ENCODE results near the gene CD53.
"Not testable (repeated sequence)": the region's sequence is repeated elsewhere in the genome, so short reads cannot be mapped to it uniquely, and the experiment has no call there.

CD53 gene

DNA sequence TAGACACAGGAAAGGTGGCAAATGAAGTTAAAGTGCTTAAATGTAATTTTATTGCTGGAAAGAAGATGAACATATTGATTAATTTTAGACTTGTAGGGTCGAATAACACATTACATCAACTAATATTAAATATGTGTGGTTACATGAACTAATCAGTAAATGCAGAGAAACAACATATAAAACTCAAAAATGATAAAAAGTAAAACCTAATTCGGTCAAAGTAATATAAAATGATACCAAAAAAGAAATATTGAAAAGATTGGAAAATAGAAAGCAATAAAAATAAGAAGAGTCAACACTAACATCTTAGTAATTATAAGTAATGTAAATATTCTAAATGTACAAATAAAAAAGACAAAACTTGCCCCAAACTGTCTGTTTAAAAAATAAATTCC, 43.3 kb downstream of the CD53 start:
- no peak for DNase-seq (ENCODE audit: low read depth in 2 of 2)

GRCh38 chr1:110916669-110917306, 43.8 kb downstream of the CD53 start:
- no peak for DNase-seq (ENCODE audit: low read depth in 2 of 2)

GRCh38 chr1:110918016-110918415, 45.1 kb downstream of the CD53 start:
- no peak for DNase-seq (ENCODE audit: low read depth in 2 of 2)

- DNase-seq (ENCODE audit: low read depth in 2 of 2): no peak
Measured at GRCh38 chr1:110921953-110922352, 49.0 kb downstream of the CD53 start.

DNA sequence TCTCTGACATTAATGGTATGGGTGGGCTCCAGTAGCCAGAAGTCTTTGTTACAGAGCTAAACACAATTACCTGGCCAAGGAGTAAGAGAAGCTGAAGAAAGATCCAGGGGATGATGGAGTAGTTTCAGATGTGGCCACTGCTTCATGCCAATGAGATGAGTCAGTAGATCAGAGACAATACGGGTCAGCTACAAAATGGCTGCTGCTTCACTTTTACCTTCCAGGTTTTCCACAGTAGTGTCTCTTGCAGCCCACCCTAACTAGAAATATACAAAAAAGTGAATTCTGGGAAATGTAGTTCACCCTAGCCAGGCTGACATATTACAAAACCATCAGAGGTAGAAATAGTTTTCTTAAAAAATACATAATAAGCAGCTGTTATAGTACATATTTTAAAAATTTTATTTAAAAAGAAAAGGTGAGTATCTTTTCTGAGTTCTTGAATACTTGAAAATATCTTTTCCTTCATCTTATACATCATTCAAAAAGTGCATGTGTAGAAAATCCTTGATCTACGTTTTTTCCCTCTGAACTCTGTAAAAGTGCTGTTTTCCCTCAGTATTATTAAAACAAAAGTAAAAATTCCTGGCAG, 54.6 kb downstream of the CD53 start:
- DNase-seq (ENCODE audit: low read depth in 2 of 2): no peak

DNA sequence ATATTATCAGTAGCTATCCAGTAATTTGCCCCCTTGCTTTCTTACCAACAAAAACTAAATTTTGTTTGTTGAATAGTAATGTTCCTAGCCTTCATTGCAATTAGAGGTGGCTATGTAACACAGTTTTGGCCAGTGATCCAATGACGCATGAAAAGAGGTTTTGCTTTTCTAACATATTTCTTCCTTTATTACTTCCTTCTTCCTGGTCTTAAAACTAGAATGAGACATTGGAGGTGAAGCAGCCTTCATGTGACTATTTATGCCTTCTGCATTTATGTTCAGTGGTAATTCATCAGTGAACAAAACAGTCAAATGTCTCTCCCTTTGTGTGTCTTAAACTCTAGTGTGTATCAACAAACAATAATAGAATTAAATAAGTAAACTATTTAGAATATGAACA, 55.2 kb downstream of the CD53 start:
- no peak for DNase-seq (ENCODE audit: low read depth in 2 of 2)

DNA sequence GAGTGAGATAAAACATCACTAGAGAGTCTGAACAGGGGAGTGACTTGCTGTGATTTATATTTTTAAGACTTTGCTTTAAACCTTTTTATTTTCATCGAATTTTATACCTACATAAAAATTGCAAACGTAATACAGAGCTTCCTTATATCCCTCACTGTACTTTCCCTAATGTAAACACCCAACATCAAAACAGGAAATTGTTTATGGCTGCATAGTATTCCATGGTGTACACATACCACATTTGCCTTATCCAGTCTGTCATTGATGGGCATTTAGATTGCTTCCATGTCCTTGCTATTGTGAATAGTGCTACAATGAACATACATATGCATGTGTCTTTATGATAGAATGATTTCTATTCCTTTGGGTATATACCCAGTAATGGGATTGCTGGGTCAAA, 56.0 kb downstream of the CD53 start:
- no peak for DNase-seq (ENCODE audit: low read depth in 2 of 2)

DNA sequence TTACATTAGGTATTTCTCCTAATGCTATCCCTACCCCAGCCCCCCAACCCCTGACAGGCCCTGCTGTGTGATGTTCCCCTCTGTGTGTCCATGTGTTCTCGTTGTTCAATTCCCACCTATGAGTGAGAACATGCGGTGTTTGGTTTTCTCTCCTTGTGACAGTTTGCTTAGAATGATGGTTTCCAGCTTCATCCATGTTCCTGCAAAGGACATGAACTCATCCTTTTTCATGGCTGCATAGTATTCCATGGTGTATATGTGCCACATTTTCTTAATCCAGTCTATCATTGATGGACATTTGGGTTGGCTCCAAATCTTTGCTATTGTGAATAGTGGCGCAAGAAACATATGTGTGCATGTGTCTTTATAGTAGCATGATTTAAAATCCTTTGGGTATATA, 58.1 kb downstream of the CD53 start:
- DNase-seq (ENCODE audit: low read depth in 2 of 2): not testable (repeated sequence)

DNA sequence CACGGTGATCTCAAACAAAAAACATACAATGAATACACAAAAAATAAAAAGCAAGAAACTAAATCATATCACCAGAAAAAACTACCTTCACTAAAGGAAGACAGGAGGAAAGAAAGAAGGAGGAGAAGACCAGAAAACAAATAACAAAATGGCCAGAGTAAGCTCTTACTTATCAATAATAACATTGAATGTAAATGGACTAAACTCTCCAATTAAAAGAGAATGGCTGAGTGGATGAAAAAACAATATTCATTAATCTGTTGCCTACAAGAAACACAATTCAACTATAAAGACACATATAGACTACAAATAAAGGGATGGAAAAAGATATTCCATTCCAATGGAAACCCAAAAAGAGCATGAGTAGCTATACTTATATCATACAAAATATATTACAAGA, 63.6 kb downstream of the CD53 start:
- no peak for DNase-seq (ENCODE audit: low read depth in 2 of 2)

DNA sequence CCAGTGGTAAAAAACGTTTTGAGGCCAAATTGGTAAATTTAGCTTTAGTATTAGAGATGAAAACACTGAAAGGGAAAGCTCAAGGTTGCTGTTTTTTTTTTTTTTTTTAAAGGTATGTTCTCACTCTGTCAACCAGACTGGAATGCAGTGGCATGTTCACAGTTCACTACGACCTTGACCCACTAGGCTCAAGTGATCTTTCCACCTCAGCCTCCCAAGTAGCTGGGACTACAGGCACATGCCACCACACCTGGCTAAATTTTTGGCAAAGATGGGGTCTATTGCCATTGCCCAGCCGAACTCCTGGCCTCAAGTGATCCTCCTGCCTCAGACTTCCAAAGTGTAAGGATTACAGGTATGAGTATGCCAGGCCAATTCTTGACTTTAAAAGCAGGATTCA, 71.9 kb downstream of the CD53 start:
- DNase-seq (ENCODE audit: low read depth in 2 of 2): no peak

GRCh38 chr1:110945626-110946025, 72.7 kb downstream of the CD53 start:
- no peak for DNase-seq (ENCODE audit: low read depth in 2 of 2)

GRCh38 chr1:110948038-110948810, 75.3 kb downstream of the CD53 start:
- no peak for DNase-seq (ENCODE audit: low read depth in 2 of 2)

Measured in stimulated activated CD4-positive, alpha-beta T cell treated with anti-CD3 and anti-CD28 coated beads, Interleukin-1b, Interleukin-23, amount 100 ng/mL, for 1 hour (primary cell).